HL-60 (cell line): ENCODE measurements around the gene PXK.
A peak's percentile ranks its signal among the peaks of the same experiment; 100 is the strongest.

Experiments
- DNase-seq, 2 experiments: peaks; one replicate each; pipeline ENCODE4 v3.0.0-alpha.2; 2010 to 2020; ENCODE audit warnings: low read depth in 1 of 2, low spot score in 1 of 2
- H3K27ac ChIP-seq: fragments of 250-450 bp; sonication (Bioruptor Pico); replicated peaks from 2 replicates; pipeline ENCODE4 v1.5.1; 2020; ENCODE audit warnings: mild to moderate bottlenecking, moderate library complexity
- H3K27me3 ChIP-seq: fragments of 250-450 bp; sonication (Bioruptor Pico); 2 replicates; pipeline ENCODE4 v1.5.1; 2021; ENCODE audit warnings: mild to moderate bottlenecking, moderate library complexity; ENCODE audit not compliant: insufficient read depth, poor library complexity, severe bottlenecking
- H3K4me3 ChIP-seq: replicated peaks from 2 replicates; pipeline ENCODE4 v1.5.1; 2011; ENCODE audit warnings: mild to moderate bottlenecking, control low read depth, low read length; ENCODE audit not compliant: insufficient read depth
- GABPA ChIP-seq: IDR thresholded peaks from 2 replicates; pipeline ENCODE4 v1.6.1; 2012; ENCODE audit warnings: low read depth
- POLR2AphosphoS5 ChIP-seq: IDR thresholded peaks from 2 replicates; pipeline ENCODE4 v1.6.1; 2012; ENCODE audit warnings: low read depth
- SPI1 ChIP-seq: IDR thresholded peaks from 2 replicates; pipeline ENCODE4 v1.6.1; 2012; ENCODE audit warnings: low read depth, mild to moderate bottlenecking, borderline replicate concordance
- TF ChIP-seq, protein P1 (sequence below): IDR thresholded peaks from 2 replicates; pipeline ENCODE4 v1.6.1; 2012; ENCODE audit warnings: low read depth; ENCODE audit not compliant: insufficient replicate concordance
- TF ChIP-seq, protein P2 (sequence below): IDR thresholded peaks from one replicate; pipeline ENCODE4 v1.5.1; 2011; ENCODE audit warnings: low read length, control low read depth, inconsistent platforms; ENCODE audit not compliant: insufficient read depth

PXK gene

DNA sequence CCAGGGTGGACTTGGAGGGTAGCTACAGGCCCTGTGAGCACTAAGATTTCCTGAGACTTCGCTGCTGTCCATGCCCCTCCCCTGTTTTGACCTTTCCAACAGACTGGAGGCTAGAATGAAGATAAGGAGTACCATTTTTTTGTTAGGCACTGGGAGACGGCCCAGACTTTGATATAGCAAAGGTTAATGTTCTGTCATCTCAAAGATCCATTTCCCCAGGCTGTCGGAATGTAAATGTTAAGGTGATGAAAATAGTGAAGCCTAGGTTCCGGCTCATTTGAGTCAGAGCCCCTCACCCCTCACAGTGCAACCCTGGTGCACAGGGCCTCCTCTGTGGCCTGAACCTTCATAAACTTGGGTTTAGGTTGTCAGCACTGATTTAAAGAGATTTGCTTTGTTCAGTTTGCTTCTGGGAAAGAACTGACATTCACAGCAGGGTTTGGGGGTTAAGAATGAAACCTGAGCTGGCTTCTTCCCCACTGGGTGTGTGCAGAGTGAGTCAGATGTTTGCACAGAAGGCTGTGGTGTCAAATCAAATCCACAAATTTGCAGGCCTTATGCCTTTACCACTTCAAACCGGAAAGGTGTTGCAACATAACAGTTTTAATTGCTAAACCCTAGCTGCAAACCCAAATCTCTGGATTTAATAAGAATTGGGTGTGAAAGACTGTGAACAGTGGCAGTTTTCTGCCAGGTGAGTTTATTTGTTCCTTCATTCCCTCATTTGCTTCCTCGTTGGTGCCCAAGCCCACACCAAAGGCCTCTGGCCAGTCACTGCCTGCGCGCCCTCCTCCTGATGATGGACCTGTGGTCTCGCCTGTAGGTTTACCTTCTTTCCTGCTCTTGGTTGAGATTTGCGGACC lies 138.6 kb downstream of the PXK start:
- Histone ChIP-seq H3K4me3 (no peak overlapping the region), H3K27me3 (no peaks in the 10 kb centered on the region), H3K27ac (no peak overlapping the region)
- TF ChIP-seq POLR2AphosphoS5 (peak; percentile 84), GABPA (peak; percentile 67), SPI1 (no peak)
- TF ChIP-seq, protein P1, sequence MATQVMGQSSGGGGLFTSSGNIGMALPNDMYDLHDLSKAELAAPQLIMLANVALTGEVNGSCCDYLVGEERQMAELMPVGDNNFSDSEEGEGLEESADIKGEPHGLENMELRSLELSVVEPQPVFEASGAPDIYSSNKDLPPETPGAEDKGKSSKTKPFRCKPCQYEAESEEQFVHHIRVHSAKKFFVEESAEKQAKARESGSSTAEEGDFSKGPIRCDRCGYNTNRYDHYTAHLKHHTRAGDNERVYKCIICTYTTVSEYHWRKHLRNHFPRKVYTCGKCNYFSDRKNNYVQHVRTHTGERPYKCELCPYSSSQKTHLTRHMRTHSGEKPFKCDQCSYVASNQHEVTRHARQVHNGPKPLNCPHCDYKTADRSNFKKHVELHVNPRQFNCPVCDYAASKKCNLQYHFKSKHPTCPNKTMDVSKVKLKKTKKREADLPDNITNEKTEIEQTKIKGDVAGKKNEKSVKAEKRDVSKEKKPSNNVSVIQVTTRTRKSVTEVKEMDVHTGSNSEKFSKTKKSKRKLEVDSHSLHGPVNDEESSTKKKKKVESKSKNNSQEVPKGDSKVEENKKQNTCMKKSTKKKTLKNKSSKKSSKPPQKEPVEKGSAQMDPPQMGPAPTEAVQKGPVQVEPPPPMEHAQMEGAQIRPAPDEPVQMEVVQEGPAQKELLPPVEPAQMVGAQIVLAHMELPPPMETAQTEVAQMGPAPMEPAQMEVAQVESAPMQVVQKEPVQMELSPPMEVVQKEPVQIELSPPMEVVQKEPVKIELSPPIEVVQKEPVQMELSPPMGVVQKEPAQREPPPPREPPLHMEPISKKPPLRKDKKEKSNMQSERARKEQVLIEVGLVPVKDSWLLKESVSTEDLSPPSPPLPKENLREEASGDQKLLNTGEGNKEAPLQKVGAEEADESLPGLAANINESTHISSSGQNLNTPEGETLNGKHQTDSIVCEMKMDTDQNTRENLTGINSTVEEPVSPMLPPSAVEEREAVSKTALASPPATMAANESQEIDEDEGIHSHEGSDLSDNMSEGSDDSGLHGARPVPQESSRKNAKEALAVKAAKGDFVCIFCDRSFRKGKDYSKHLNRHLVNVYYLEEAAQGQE = no peak
- TF ChIP-seq, protein P2, sequence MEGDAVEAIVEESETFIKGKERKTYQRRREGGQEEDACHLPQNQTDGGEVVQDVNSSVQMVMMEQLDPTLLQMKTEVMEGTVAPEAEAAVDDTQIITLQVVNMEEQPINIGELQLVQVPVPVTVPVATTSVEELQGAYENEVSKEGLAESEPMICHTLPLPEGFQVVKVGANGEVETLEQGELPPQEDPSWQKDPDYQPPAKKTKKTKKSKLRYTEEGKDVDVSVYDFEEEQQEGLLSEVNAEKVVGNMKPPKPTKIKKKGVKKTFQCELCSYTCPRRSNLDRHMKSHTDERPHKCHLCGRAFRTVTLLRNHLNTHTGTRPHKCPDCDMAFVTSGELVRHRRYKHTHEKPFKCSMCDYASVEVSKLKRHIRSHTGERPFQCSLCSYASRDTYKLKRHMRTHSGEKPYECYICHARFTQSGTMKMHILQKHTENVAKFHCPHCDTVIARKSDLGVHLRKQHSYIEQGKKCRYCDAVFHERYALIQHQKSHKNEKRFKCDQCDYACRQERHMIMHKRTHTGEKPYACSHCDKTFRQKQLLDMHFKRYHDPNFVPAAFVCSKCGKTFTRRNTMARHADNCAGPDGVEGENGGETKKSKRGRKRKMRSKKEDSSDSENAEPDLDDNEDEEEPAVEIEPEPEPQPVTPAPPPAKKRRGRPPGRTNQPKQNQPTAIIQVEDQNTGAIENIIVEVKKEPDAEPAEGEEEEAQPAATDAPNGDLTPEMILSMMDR = no peak
- peak; percentile 90 to 91 for DNase-seq

DNA sequence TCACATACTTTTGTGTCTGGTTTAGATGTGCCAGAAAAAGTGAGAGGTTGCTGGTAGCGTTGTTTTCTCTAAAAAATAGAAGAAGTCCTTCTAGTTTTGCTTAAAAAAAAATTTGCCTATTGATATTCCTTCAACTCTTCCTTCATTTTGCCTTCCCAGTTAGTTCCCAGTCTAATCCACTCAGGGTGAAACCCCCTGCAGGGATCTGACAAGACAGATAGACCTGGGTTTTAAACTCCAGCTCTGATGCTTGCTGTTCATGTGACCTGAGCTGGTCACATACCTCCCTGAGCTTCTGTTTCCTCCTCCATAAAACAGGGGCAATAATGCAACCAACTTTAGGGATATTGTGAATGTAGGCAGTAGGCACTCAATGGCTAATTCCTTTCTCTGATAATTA lies 140.6 kb downstream of the PXK start:
- TF ChIP-seq POLR2AphosphoS5 (no peak), GABPA (no peak), SPI1 (no peak)
- TF ChIP-seq, protein P1 = no peak
- TF ChIP-seq, protein P2 = no peak
- no peak overlapping the region for H3K4me3 ChIP-seq
- H3K27me3 ChIP-seq = no peaks in the 10 kb centered on the region
- no peak overlapping the region for H3K27ac ChIP-seq
- DNase-seq = no peak

DNA sequence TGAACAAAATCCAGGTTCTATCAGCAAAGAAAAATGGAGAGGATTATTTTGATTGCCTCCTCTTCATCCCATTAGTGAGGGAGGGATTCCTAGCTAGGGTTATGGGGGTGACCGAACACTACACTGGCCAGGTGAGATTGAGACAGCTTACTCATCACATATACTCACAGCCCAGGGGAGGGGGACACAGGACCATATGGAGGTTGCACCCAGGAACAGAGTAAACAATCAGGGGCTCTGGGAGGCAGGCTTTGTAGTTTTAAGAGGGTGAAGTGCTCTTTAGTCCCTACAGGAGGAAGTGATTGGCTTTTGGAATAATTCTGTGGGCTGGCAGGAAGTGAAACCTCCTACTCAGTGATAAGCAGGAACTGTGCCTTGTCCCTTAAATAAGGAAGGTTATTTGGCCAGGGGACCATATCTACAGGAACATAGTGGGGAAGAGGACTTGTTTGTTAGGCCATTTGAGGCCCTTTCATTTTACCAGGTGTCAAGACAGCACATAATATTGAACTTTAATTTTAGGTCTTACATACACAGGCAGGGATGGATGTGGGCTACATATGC lies 141.7 kb downstream of the PXK start:
- no peaks in the 10 kb centered on the region for H3K27me3 ChIP-seq
- peak in 1 of 2 experiments; percentile 56 for DNase-seq
- H3K4me3 ChIP-seq = no peak overlapping the region
- H3K27ac ChIP-seq = no peak overlapping the region
- TF ChIP-seq SPI1 (peak; percentile 72), GABPA (no peak)

DNA sequence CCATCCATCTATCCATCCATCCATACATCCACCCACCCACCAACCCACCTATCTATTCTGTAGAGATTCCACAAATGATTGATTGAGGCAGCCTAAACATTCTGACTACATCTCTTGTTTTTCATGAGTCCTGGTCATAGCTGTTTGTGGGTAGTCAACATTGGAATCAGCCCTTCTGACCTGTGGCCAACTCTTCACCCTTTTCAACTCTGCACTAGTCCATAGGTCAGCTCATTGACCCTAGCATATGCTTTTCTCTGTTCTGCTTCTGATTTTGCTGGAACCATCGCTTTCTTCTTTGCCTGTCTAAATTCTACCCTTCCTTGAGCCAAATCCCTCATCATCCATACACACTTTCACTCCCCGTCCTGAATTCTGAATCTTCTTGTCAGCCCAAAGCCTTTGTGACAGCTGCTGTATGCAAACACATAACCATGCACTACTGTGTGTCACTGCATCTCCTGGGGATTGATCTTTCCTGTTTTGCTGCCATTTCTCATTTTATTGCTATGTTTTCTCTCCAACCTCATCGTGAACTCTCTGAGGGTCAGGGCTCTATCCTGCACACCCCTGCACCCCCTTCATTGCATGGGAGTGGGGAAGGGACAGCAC lies 142.4 kb downstream of the PXK start:
- Histone ChIP-seq H3K27me3 (no peaks in the 10 kb centered on the region), H3K4me3 (no peak overlapping the region), H3K27ac (no peak overlapping the region)
- no peak for DNase-seq
- TF ChIP-seq SPI1 (no peak), GABPA (no peak), POLR2AphosphoS5 (no peak)
- TF ChIP-seq, protein P1 = no peak
- TF ChIP-seq, protein P2 = no peak
